ENCODE measurements around the gene CAMKK1.

GRCh38 chr17:3894188-3894587 lies 1.3 kb upstream of the CAMKK1 start:
- TF ChIP-seq, protein P1, sequence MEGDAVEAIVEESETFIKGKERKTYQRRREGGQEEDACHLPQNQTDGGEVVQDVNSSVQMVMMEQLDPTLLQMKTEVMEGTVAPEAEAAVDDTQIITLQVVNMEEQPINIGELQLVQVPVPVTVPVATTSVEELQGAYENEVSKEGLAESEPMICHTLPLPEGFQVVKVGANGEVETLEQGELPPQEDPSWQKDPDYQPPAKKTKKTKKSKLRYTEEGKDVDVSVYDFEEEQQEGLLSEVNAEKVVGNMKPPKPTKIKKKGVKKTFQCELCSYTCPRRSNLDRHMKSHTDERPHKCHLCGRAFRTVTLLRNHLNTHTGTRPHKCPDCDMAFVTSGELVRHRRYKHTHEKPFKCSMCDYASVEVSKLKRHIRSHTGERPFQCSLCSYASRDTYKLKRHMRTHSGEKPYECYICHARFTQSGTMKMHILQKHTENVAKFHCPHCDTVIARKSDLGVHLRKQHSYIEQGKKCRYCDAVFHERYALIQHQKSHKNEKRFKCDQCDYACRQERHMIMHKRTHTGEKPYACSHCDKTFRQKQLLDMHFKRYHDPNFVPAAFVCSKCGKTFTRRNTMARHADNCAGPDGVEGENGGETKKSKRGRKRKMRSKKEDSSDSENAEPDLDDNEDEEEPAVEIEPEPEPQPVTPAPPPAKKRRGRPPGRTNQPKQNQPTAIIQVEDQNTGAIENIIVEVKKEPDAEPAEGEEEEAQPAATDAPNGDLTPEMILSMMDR (IDR thresholded peaks at IDR 0.05; ENCODE audit: insufficient read depth, low read depth, low read length) = no peak
- TF ChIP-seq EZH2 (IDR thresholded peaks at IDR 0.05; ENCODE audit: insufficient read depth, low read length) = no peak

Data from astrocyte (in vitro differentiated cells and primary cell).